ENCODE results near the gene SYT5. TPM values are rescaled to one million over a fixed set of nuclear protein-coding genes. Genes with fewer than 3 reads are reported as not detected.
"Not testable (repeated sequence)": the region's sequence is repeated elsewhere in the genome, so short reads cannot be mapped to it uniquely, and the experiment has no call there.

The SYT5 gene
- 0.37 and 1.1 TPM in 2 replicates for total RNA-seq (2014; rRNA removed; shearing (Covaris generic))
- 1.7 and 3.8 TPM in 2 replicates for polyA plus RNA-seq (2015; cell fraction: cytosol; rRNA removed)
- 0.73 and 1.6 TPM in 2 replicates for polyA plus RNA-seq (2015; cell fraction: nucleus; rRNA removed)

- DNase-seq (ENCODE audit: low read depth, low spot score): no peak
These were observed at the start of gene SYT5 for GRCh38 chr19:55179606-55180484. Gene SYT5 (minus strand): TSS chr19:55180289. CDS start chr19:55179041, 1,248 bp downstream.

DNA sequence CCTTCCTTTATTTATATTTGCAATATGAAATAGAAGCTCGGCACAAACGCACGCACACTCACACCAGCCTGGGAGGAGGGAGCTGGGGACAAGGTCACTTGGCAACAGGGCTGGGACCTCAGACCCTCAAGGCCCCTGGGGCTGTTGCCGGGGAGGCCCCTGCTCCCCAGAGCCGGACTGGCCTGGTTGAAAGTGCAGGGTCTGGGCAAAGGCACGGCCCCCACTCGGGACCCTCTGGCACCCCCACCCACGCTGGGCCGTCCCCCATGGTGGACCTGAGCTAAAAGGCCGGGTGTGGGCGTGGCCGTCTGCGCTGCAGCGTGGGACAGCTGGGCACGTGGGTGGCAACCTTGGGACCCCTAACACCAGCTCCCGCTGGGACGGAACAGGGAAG is 49.7 kb upstream of the SYT5 start:
- DNase-seq (ENCODE audit: low read depth, low spot score): no peak
- in situ Hi-C loops (cut with HindIII; ENCODE audit: low pct_unique_long_range_greater_than_20kb, low sequenced_read_pairs): no loop called here

More at GRCh38 chr19:55179606-55180484, at the start of gene SYT5:
- in situ Hi-C loops (cut with HindIII; ENCODE audit: low pct_unique_long_range_greater_than_20kb, low sequenced_read_pairs): no loop called here

GRCh38 chr19:55229145-55229788 is 49.2 kb upstream of the SYT5 start:
- in situ Hi-C loops (cut with HindIII; ENCODE audit: low pct_unique_long_range_greater_than_20kb, low sequenced_read_pairs): no loop called here
- no peak for DNase-seq (ENCODE audit: low read depth, low spot score)

GRCh38 chr19:55228403-55229031 is 48.4 kb upstream of the SYT5 start, which contains the start of gene TMEM86B:
Gene TMEM86B (minus strand): TSS chr19:55228763. CDS start chr19:55228741, 22 bp downstream.
- no peak for DNase-seq (ENCODE audit: low read depth, low spot score)
- in situ Hi-C loops (cut with HindIII; ENCODE audit: low pct_unique_long_range_greater_than_20kb, low sequenced_read_pairs): no loop called here

DNA sequence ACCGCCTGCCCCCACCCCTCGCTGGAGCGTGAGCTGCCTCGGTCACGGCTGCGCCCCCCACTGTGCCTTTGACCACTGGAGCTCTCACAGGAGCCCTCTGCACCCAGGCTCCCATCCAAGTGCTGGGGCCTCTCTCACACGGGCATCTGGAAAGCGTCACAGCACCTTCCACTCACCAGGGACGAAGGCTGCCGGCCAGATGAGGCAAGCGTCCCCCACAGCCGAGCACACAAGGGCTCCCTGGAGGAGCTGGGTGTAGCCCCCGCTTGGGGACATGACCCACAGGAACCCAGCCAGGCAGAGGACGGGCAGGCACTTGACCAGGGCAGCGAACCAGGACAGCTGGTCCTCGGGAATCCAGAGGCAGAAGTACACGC is 47.9 kb upstream of the SYT5 start:
- no peak for DNase-seq (ENCODE audit: low read depth, low spot score)
- in situ Hi-C loops (cut with HindIII; ENCODE audit: low pct_unique_long_range_greater_than_20kb, low sequenced_read_pairs): no loop called here

DNA sequence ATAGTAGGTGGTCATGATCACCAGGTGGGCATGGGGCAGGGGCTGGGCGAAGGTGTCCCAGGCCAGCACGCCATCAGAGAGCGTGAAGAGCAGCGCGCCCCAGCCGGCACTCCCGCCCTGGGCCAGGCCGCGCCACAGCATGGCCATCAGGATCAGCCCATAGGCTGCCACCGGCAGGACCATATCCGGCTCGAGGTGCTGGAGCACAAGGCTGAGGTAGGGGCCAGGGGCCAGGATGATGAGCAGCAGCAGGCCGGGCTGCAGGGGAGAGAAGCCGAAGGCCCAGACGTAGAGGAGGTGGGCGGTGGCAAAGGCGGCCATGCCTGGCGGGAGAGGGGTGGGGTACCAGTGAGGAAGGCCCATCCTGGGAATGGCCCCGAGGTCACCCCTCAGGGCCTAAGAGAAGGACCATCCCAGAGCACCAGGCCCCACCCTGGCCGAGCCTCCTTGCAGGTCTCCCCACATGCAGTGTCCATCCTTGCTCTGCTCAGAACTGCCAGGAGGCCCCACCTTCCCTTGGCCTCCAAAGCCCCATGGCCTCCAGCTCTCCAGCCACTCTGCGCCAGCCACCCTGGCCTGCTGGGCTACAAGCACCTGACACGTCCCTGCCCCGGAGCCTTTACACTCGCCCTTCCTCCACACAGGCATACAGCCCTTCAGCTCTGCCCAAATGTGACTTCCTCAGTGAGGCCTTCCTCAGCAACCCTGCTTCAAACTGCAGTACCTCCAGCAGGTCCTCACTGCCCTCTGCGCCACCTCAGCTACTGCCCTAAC is 47.3 kb upstream of the SYT5 start:
- in situ Hi-C loops (cut with HindIII; ENCODE audit: low pct_unique_long_range_greater_than_20kb, low sequenced_read_pairs): no loop called here

DNA sequence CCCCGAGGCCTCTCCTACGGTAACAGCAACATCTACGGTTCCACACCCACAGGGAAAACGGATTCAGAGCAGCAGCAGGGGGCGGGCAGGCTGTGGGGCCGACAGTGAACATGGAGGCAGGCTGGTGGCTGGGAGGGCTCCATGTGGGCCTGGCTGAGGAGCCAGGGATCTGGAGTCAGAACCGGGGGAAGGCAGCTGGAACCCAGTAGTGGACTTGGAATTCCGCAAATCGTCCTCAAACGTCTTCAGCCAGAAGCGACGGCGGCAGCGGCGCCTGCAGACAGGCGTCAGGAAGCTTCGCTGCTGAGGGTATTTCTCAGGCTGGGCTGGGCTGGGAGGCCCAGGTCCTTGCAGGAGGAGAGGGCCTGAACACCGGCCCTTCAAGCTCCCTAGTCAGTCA is 46.7 kb upstream of the SYT5 start:
- in situ Hi-C loops (cut with HindIII; ENCODE audit: low pct_unique_long_range_greater_than_20kb, low sequenced_read_pairs): no loop called here

More for the DNA sequence above, 47.3 kb upstream of the SYT5 start:
- no peak for DNase-seq (ENCODE audit: low read depth, low spot score)

DNA sequence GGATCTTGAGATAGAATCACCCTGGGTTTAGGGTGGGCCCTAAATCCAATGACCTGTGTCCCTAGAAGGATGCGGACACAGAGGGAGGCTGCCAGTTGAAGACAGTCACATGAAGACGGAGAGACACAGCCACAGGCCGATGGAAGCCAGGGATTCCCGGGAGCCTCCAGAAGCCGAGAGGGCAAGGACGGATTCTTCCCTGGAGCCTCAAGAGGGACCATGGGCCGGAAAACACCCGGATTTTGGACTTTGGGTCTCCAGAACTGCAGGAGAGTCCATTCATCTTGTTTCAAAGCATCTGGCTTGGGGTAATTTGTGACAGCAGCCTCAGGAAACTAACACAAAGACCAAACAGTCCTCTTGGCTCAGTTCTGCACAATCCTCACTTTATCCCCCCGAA is 46.2 kb upstream of the SYT5 start:
- no peak for DNase-seq (ENCODE audit: low read depth, low spot score)
- in situ Hi-C loops (cut with HindIII; ENCODE audit: low pct_unique_long_range_greater_than_20kb, low sequenced_read_pairs): no loop called here

More for the DNA sequence above, 46.7 kb upstream of the SYT5 start:
- no peak for DNase-seq (ENCODE audit: low read depth, low spot score)

DNA sequence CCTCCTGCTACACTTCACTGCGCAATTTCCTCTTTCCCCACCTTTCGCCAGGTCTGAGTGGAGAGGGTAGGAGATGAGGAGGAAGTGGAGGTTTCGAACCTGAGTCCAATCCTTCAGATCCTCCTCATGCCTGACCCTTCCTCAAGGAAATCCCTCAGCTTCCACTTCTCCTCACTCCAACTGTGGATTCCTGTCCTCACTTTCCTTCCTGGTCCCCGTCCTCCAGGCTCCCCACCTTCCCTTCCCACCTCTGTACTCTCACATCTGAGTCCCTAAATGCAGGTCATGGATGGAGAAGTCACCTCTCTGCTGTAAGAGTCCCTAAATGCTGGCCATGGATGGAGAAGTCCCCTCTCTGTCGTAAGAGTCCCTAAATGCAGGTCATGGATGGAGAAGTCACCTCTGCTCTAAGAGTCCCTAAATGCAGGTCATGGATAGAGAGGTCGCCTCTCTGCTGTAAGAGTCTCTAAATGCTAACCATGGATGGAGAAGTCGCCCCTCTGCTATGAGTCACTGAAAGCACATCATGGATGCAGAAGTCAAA is 45.4 kb upstream of the SYT5 start:
- DNase-seq (ENCODE audit: low read depth, low spot score): no peak
- in situ Hi-C loops (cut with HindIII; ENCODE audit: low pct_unique_long_range_greater_than_20kb, low sequenced_read_pairs): no loop called here

DNA sequence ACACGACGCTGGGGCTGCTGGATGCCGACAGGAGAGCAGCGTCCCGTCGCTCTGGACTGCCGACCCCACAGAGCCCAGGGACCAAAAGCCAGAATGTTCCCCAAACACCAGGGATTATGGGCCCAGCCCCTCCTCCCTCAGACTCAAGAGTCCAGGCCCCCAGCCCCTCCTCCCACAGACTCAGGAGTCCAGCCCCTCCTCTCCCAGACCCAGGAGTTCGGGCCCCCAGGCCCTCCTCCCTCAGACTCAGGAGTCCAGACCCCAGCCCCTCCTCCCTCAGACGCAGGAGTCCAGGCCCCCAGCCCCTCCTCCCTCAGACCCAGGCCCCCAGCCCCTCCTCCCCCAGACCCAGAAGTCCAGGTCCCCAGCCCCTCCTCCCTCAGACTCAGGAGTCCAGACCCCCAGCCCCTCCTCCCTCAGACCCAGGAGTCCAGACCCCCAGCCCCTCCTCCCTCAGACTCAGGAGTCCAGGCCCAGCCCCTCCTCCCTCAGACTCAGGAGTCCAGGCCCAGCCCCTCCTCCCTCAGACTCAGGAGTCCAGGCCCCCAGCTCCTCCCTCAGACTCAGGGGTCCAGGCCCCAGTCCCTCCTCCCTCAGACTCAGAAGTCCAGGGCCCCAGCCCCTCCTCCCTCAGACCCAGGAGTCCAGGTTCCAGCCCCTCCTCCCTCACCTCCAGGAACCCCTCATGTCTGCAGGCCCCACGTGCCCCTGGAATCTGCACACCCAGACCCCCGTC is 44.8 kb upstream of the SYT5 start:
- DNase-seq (ENCODE audit: low read depth, low spot score); in situ Hi-C loops (cut with HindIII; ENCODE audit: low pct_unique_long_range_greater_than_20kb, low sequenced_read_pairs): not testable (repeated sequence)

GRCh38 chr19:55224038-55224665 is 44.1 kb upstream of the SYT5 start:
- in situ Hi-C loops (cut with HindIII; ENCODE audit: low pct_unique_long_range_greater_than_20kb, low sequenced_read_pairs): no loop called here
- DNase-seq (ENCODE audit: low read depth, low spot score): no peak

- no peak for DNase-seq (ENCODE audit: low read depth, low spot score)
- in situ Hi-C loops (cut with HindIII; ENCODE audit: low pct_unique_long_range_greater_than_20kb, low sequenced_read_pairs): no loop called here
These were observed 43.4 kb upstream of the SYT5 start for GRCh38 chr19:55223291-55224037.

GRCh38 chr19:55220525-55220924 is 40.4 kb upstream of the SYT5 start:
- in situ Hi-C loops (cut with HindIII; ENCODE audit: low pct_unique_long_range_greater_than_20kb, low sequenced_read_pairs): no loop called here
- no peak for DNase-seq (ENCODE audit: low read depth, low spot score)

- peak; percentile 98 for DNase-seq (ENCODE audit: low read depth, low spot score)
- in situ Hi-C loops (cut with HindIII; ENCODE audit: low pct_unique_long_range_greater_than_20kb, low sequenced_read_pairs): no loop called here
These were observed 36.5 kb upstream of the SYT5 start for GRCh38 chr19:55216461-55217198.

GRCh38 chr19:55213547-55213946 is 33.5 kb upstream of the SYT5 start:
- in situ Hi-C loops (cut with HindIII; ENCODE audit: low pct_unique_long_range_greater_than_20kb, low sequenced_read_pairs): no loop called here
- no peak for DNase-seq (ENCODE audit: low read depth, low spot score)
